BLaER1 treated with 17β-estradiol and CSF1 and Interleukin-3, amounts not matched to agents 10 nM and 100 nM (cell line): ENCODE results near the gene ANKRD40CL.

Source experiments
- H3K27ac ChIP-seq, 11 experiments: shearing (Covaris generic); formaldehyde crosslinking; 2 replicates each; pipeline ENCODE4 v1.8.1; 2022
- H3K27me3 ChIP-seq, 11 experiments: shearing (Covaris generic); formaldehyde crosslinking; 2 replicates each; pipeline ENCODE4 v1.8.1; 2022
- H3K36me3 ChIP-seq, 11 experiments: shearing (Covaris generic); formaldehyde crosslinking; 2 replicates each; pipeline ENCODE4 v1.8.1; 2022
- H3K4me1 ChIP-seq, 10 experiments: shearing (Covaris generic); formaldehyde crosslinking; 2 replicates each; pipeline ENCODE4 v1.8.1; 2022
- H3K4me2 ChIP-seq, 11 experiments: shearing (Covaris generic); formaldehyde crosslinking; 2 replicates each; pipeline ENCODE4 v1.8.1; 2022
- H3K4me3 ChIP-seq, 10 experiments: shearing (Covaris generic); formaldehyde crosslinking; 2 replicates each; pipeline ENCODE4 v1.8.1; 2022
- H3K9ac ChIP-seq, 11 experiments: shearing (Covaris generic); formaldehyde crosslinking; 2 replicates each; pipeline ENCODE4 v1.8.1; 2022
- H3K9me3 ChIP-seq, 11 experiments: shearing (Covaris generic); formaldehyde crosslinking; replicated peaks in 1 of 11; 2 replicates each; pipeline ENCODE4 v1.8.1; 2022
- H4K20me1 ChIP-seq, 11 experiments: shearing (Covaris generic); formaldehyde crosslinking; 2 replicates each; pipeline ENCODE4 v1.8.1; 2022
- Cebpa-rat ChIP-seq, 11 experiments: shearing (Covaris generic); IDR thresholded peaks; 2 replicates each; pipeline ENCODE4 v1.8.1; 2022

ANKRD40CL gene

GRCh38 chr17:50781167-50781566, 13.8 kb upstream of the ANKRD40CL start:
- Histone ChIP-seq H3K4me2 (no peak overlapping the region), H3K36me3 (no peaks in the 10 kb centered on the region), H3K9ac (no peak overlapping the region), H3K27me3 (no peaks in the 10 kb centered on the region), H3K4me3 (no peak overlapping the region), H3K9me3 (no peaks in the 10 kb centered on the region), H4K20me1 (no peaks in the 10 kb centered on the region), H3K4me1 (no peaks in the 10 kb centered on the region), H3K27ac (no peak overlapping the region)
- no peak for TF ChIP-seq Cebpa-rat (IDR thresholded peaks at IDR 0.05)

GRCh38 chr17:50779747-50780353, 12.5 kb upstream of the ANKRD40CL start:
- no peak for TF ChIP-seq Cebpa-rat (IDR thresholded peaks at IDR 0.05)
- H3K4me3 ChIP-seq = no peak overlapping the region
- H3K36me3 ChIP-seq = no peaks in the 10 kb centered on the region
- H3K4me1 ChIP-seq = no peaks in the 10 kb centered on the region
- no peak overlapping the region for H3K27ac ChIP-seq
- no peak overlapping the region for H3K4me2 ChIP-seq
- H3K27me3 ChIP-seq = no peaks in the 10 kb centered on the region
- no peaks in the 10 kb centered on the region for H3K9me3 ChIP-seq
- no peaks in the 10 kb centered on the region for H4K20me1 ChIP-seq
- no peak overlapping the region for H3K9ac ChIP-seq

- no peak for TF ChIP-seq Cebpa-rat (IDR thresholded peaks at IDR 0.05)
- H3K36me3 ChIP-seq = no peaks in the 10 kb centered on the region
- no peak overlapping the region for H3K4me3 ChIP-seq
- no peaks in the 10 kb centered on the region for H3K4me1 ChIP-seq
- H3K27me3 ChIP-seq = no peaks in the 10 kb centered on the region
- no peak overlapping the region for H3K27ac ChIP-seq
- H3K9me3 ChIP-seq = no peaks in the 10 kb centered on the region
- H3K9ac ChIP-seq = no peak overlapping the region
- H4K20me1 ChIP-seq = no peaks in the 10 kb centered on the region
- H3K4me2 ChIP-seq = no peak overlapping the region
Measured at GRCh38 chr17:50778988-50779387, 11.7 kb upstream of the ANKRD40CL start.

GRCh38 chr17:50778471-50778870, 11.2 kb upstream of the ANKRD40CL start:
- no peak overlapping the region for H3K4me2 ChIP-seq
- TF ChIP-seq Cebpa-rat (IDR thresholded peaks at IDR 0.05) = no peak
- no peak overlapping the region for H3K4me3 ChIP-seq
- no peaks in the 10 kb centered on the region for H3K4me1 ChIP-seq
- H3K9ac ChIP-seq = no peak overlapping the region
- no peak overlapping the region for H3K27ac ChIP-seq
- H4K20me1 ChIP-seq = no peaks in the 10 kb centered on the region
- no peaks in the 10 kb centered on the region for H3K36me3 ChIP-seq
- no peaks in the 10 kb centered on the region for H3K27me3 ChIP-seq
- no peaks in the 10 kb centered on the region for H3K9me3 ChIP-seq

- Histone ChIP-seq H4K20me1 (no peaks in the 10 kb centered on the region), H3K9me3 (no peaks in the 10 kb centered on the region), H3K4me2 (no peak overlapping the region), H3K27me3 (no peaks in the 10 kb centered on the region), H3K27ac (no peak overlapping the region), H3K9ac (no peak overlapping the region), H3K4me3 (no peak overlapping the region), H3K36me3 (no peaks in the 10 kb centered on the region), H3K4me1 (peaks cover 0 to 9% (median 2%) of the 10 kb centered on the region in 10 experiments; a peak in 5 of 20 replicates)
- TF ChIP-seq Cebpa-rat (IDR thresholded peaks at IDR 0.05) = no peak
Measured at GRCh38 chr17:50775926-50776325, 8.6 kb upstream of the ANKRD40CL start.

- Histone ChIP-seq H3K27ac (no peak overlapping the region), H3K4me2 (no peak overlapping the region), H4K20me1 (no peaks in the 10 kb centered on the region), H3K9ac (no peak overlapping the region), H3K27me3 (no peaks in the 10 kb centered on the region), H3K9me3 (no peaks in the 10 kb centered on the region), H3K4me3 (no peak overlapping the region), H3K4me1 (peaks cover 0 to 9% (median 2%) of the 10 kb centered on the region in 10 experiments; a peak in 5 of 20 replicates), H3K36me3 (no peaks in the 10 kb centered on the region)
- no peak for TF ChIP-seq Cebpa-rat (IDR thresholded peaks at IDR 0.05)
Measured at GRCh38 chr17:50774225-50774803, 7.0 kb upstream of the ANKRD40CL start.

- H3K9ac ChIP-seq = no peak overlapping the region
- no peaks in the 10 kb centered on the region for H4K20me1 ChIP-seq
- no peak overlapping the region for H3K4me3 ChIP-seq
- no peak for TF ChIP-seq Cebpa-rat (IDR thresholded peaks at IDR 0.05)
- H3K4me2 ChIP-seq = no peak overlapping the region; a peak in 2 of 22 replicates
- H3K27ac ChIP-seq = no peak overlapping the region
- H3K36me3 ChIP-seq = no peaks in the 10 kb centered on the region
- peaks cover 0 to 9% (median 2%) of the 10 kb centered on the region in 10 experiments; a peak in 5 of 20 replicates for H3K4me1 ChIP-seq
- no peaks in the 10 kb centered on the region for H3K9me3 ChIP-seq
- H3K27me3 ChIP-seq = no peaks in the 10 kb centered on the region
Measured at GRCh38 chr17:50771991-50772785, 4.9 kb upstream of the ANKRD40CL start.

GRCh38 chr17:50770346-50770745, 3.0 kb upstream of the ANKRD40CL start:
- Histone ChIP-seq H3K9me3 (no peaks in the 10 kb centered on the region), H3K27ac (no peak overlapping the region), H3K36me3 (no peaks in the 10 kb centered on the region), H4K20me1 (no peaks in the 10 kb centered on the region), H3K4me2 (no peak overlapping the region), H3K4me3 (no peak overlapping the region), H3K4me1 (peaks cover 9 to 18% (median 13%) of the 10 kb centered on the region in 10 experiments), H3K9ac (no peak overlapping the region), H3K27me3 (no peaks in the 10 kb centered on the region)
- TF ChIP-seq Cebpa-rat (IDR thresholded peaks at IDR 0.05) = no peak

- Histone ChIP-seq H3K4me3 (no peak overlapping the region), H3K9me3 (no peaks in the 10 kb centered on the region), H3K4me2 (no peak overlapping the region), H3K36me3 (no peaks in the 10 kb centered on the region), H3K4me1 (peaks cover 14 to 22% (median 18%) of the 10 kb centered on the region in 10 experiments), H3K9ac (no peak overlapping the region), H3K27ac (no peak overlapping the region), H3K27me3 (no peaks in the 10 kb centered on the region), H4K20me1 (no peaks in the 10 kb centered on the region)
- TF ChIP-seq Cebpa-rat (IDR thresholded peaks at IDR 0.05) = no peak
Measured at GRCh38 chr17:50769884-50770283, 2.6 kb upstream of the ANKRD40CL start.
